GM10266 (cell line): Measurements from ENCODE around the gene WBP2.

Experiments
- DNase-seq: peaks from one replicate; pipeline ENCODE4 v3.0.0; 2012; ENCODE audit errors: extremely low spot score
- CTCF ChIP-seq: IDR thresholded peaks from 2 replicates; pipeline ENCODE4 v1.5.1; 2012; ENCODE audit warnings: mild to moderate bottlenecking, low read depth; ENCODE audit not compliant: control insufficient read depth, insufficient read depth; ENCODE audit errors: missing control alignments

The WBP2 gene

GRCh38 chr17:75842963-75843576 is 12.1 kb downstream of the WBP2 start:
- no peak for DNase-seq
- no peak for TF ChIP-seq CTCF

GRCh38 chr17:75842411-75842810 is 12.7 kb downstream of the WBP2 start:
- no peak for TF ChIP-seq CTCF
- no peak for DNase-seq

DNA sequence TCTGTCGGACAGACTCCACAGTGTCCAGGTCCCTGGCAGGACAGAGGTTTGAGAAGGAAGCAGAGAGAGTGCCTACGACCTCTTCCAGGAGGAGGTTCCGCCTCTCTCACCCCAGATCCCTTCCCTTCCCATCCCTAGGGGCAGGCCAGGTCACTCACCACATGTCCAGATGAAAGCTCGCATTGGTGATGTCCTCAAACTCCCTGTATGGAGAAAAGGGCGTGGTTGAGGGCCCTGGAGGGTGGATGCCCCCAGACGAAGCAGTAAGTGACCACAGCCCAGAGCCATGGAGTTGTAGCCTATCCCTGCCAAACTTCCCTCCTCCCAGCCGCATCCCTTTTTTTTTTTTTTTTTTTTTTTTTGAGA is 14.4 kb downstream of the WBP2 start:
- no peak for DNase-seq
- TF ChIP-seq CTCF = no peak

GRCh38 chr17:75839942-75840798 is 15.0 kb downstream of the WBP2 start:
- DNase-seq = no peak
- TF ChIP-seq CTCF = no peak

DNA sequence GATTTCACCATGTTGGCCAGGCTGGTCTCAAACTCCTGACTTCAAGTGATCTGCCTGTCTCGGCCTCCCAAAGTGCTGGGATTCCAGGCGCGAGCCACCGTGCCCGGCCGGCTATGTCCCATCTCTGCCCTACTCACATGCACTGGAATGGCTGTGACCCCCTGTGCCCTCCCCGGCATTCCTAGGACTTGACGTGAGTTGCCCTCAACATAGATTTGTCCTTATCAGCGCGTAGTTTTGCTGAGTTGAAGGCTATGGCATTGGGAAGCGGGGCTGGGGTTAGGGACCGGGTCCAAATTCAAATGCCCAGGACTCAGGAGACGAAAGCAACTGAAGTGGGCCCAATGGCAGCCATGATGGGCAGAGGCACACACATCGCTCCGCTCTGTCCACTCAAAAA is 16.7 kb downstream of the WBP2 start:
- no peak for TF ChIP-seq CTCF
- DNase-seq = no peak

DNA sequence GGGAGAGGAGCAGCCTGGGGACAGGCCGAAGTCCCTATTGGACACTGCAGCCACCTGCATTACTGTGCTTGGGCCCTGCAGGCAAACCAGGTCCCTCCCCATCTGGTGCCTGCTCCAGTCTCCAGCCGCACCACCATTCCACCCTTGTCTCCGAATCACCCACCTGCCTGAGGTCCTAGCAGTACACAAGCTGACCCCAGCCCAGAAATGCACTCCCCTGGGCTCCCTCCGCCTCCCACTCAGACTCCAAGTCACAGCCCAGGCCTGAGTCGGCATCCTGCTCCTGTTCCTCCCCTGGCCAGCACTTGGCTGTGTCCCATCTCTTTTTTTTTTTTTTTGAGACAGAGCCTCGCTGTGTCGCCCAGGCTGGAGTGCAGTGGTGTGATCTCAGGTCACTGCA is 17.2 kb downstream of the WBP2 start:
- TF ChIP-seq CTCF = no peak
- DNase-seq = no peak

DNA sequence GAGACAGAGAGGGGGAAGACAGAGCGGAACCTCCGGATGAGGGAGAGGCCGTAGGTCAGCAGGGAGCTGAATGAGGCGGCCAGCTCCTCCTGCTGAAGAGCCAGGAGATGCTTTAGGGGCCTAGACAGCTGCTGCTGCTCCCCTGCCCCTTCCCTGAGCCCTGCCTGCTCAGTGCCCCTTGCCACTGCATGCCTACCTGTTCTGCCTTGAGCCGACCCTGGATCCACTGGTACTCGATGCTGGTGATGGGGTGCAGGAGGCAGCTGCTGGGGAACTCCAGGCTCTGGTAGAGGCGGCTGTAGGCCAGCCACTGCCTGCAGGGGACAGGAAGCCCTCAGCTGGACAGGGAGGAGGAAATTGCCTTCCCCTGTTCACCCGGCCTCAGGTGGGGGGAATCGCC is 18.5 kb downstream of the WBP2 start:
- TF ChIP-seq CTCF = no peak
- no peak for DNase-seq
